ENCODE data around the gene RNU1-3.
"Not testable (repeated sequence)": the region's sequence is repeated elsewhere in the genome, so short reads cannot be mapped to it uniquely, and the experiment has no call there.

RNU1-3 gene

GRCh38 chr1:16666502-16667413, at the start of gene RNU1-3:
TSS of gene RNU1-3 (minus strand) at chr1:16666948.
- not testable (repeated sequence) for DNase-seq (ENCODE audit: insufficient read length, low spot score); FAIRE-seq

GRCh38 chr1:16713480-16713879, 46.7 kb upstream of the RNU1-3 start:
- not testable (repeated sequence) for DNase-seq (ENCODE audit: insufficient read length, low spot score); FAIRE-seq

GRCh38 chr1:16712984-16713383, 46.2 kb upstream of the RNU1-3 start:
- not testable (repeated sequence) for DNase-seq (ENCODE audit: insufficient read length, low spot score); FAIRE-seq

- not testable (repeated sequence) for DNase-seq (ENCODE audit: insufficient read length, low spot score); FAIRE-seq
Measured at GRCh38 chr1:16712582-16712981, 45.8 kb upstream of the RNU1-3 start.

GRCh38 chr1:16712131-16712530, 45.4 kb upstream of the RNU1-3 start:
- DNase-seq (ENCODE audit: insufficient read length, low spot score); FAIRE-seq: not testable (repeated sequence)

GRCh38 chr1:16710618-16711017, 43.9 kb upstream of the RNU1-3 start:
- not testable (repeated sequence) for DNase-seq (ENCODE audit: insufficient read length, low spot score); FAIRE-seq

- DNase-seq (ENCODE audit: insufficient read length, low spot score) = not testable (repeated sequence)
- FAIRE-seq = peak; percentile 76
Measured at GRCh38 chr1:16709659-16710087, 42.9 kb upstream of the RNU1-3 start.

- not testable (repeated sequence) for FAIRE-seq; DNase-seq (ENCODE audit: insufficient read length, low spot score)
Measured at GRCh38 chr1:16708704-16709103, 42.0 kb upstream of the RNU1-3 start.

- not testable (repeated sequence) for FAIRE-seq; DNase-seq (ENCODE audit: insufficient read length, low spot score)
Measured at GRCh38 chr1:16707130-16708093, 40.7 kb upstream of the RNU1-3 start.

- DNase-seq (ENCODE audit: insufficient read length, low spot score) = not testable (repeated sequence)
Measured at GRCh38 chr1:16706302-16706701, 39.6 kb upstream of the RNU1-3 start.

GRCh38 chr1:16704502-16705100, 37.9 kb upstream of the RNU1-3 start:
- not testable (repeated sequence) for FAIRE-seq; DNase-seq (ENCODE audit: insufficient read length, low spot score)

More at GRCh38 chr1:16706302-16706701, 39.6 kb upstream of the RNU1-3 start:
- FAIRE-seq = not testable (repeated sequence)

GRCh38 chr1:16704076-16704475, 37.3 kb upstream of the RNU1-3 start:
- FAIRE-seq; DNase-seq (ENCODE audit: insufficient read length, low spot score): not testable (repeated sequence)

GRCh38 chr1:16703602-16704001, 36.9 kb upstream of the RNU1-3 start:
- DNase-seq (ENCODE audit: insufficient read length, low spot score); FAIRE-seq: not testable (repeated sequence)

GRCh38 chr1:16703141-16703540, 36.4 kb upstream of the RNU1-3 start:
- FAIRE-seq = peak; percentile 61
- DNase-seq (ENCODE audit: insufficient read length, low spot score) = not testable (repeated sequence)

GRCh38 chr1:16702280-16702679, 35.5 kb upstream of the RNU1-3 start:
- not testable (repeated sequence) for FAIRE-seq; DNase-seq (ENCODE audit: insufficient read length, low spot score)

GRCh38 chr1:16701189-16701588, 34.4 kb upstream of the RNU1-3 start:
- DNase-seq (ENCODE audit: insufficient read length, low spot score); FAIRE-seq: not testable (repeated sequence)

GRCh38 chr1:16700138-16700895, 33.6 kb upstream of the RNU1-3 start:
- not testable (repeated sequence) for DNase-seq (ENCODE audit: insufficient read length, low spot score); FAIRE-seq

- not testable (repeated sequence) for FAIRE-seq; DNase-seq (ENCODE audit: insufficient read length, low spot score)
Measured at GRCh38 chr1:16699440-16699839, 32.7 kb upstream of the RNU1-3 start.

- DNase-seq (ENCODE audit: insufficient read length, low spot score); FAIRE-seq: not testable (repeated sequence)
Measured at GRCh38 chr1:16697152-16697551, 30.4 kb upstream of the RNU1-3 start.

Measured in GM19239 (cell line).